ENCODE results near the gene AP3S2.

GRCh38 chr15:89822951-89823711 lies 70.7 kb downstream of the AP3S2 start:
- no peak for TF ChIP-seq SUZ12 (IDR thresholded peaks at IDR 0.05; ENCODE audit: extremely low read depth, insufficient read depth, insufficient read length)
- no peak for TF ChIP-seq YY1 (IDR thresholded peaks at IDR 0.05; ENCODE audit: insufficient read depth, insufficient read length)

Data from NT2/D1 (cell line).